T-helper 1 cell treated with Interleukin-12 subunit alpha and Interleukin-12 subunit beta and Interleukin-4 antibody, amounts not matched to agents 30 μg/mL and 1 μg/mL, for 36 hours (primary cell): ENCODE data around the gene ZNF256.

Experiments
- H3K27ac Mint-ChIP-seq: one replicate; pipeline ENCODE4 v1.8.0; 2021; ENCODE audit warnings: mild to moderate bottlenecking, mixed read lengths
- H3K27me3 Mint-ChIP-seq: one replicate; pipeline ENCODE4 v1.8.0; 2021; ENCODE audit warnings: low read depth, mixed read lengths
- H3K36me3 Mint-ChIP-seq: one replicate; pipeline ENCODE4 v1.8.0; 2021; ENCODE audit warnings: low read depth, mixed read lengths
- H3K4me1 Mint-ChIP-seq: one replicate; pipeline ENCODE4 v1.8.0; 2021; ENCODE audit warnings: low read depth, mixed read lengths
- H3K4me3 Mint-ChIP-seq: one replicate; pipeline ENCODE4 v1.8.0; 2021; ENCODE audit warnings: mild to moderate bottlenecking, moderate library complexity, mixed read lengths
- H3K9me3 Mint-ChIP-seq: one replicate; pipeline ENCODE4 v1.8.0; 2021; ENCODE audit warnings: mixed read lengths

ZNF256 gene

DNA sequence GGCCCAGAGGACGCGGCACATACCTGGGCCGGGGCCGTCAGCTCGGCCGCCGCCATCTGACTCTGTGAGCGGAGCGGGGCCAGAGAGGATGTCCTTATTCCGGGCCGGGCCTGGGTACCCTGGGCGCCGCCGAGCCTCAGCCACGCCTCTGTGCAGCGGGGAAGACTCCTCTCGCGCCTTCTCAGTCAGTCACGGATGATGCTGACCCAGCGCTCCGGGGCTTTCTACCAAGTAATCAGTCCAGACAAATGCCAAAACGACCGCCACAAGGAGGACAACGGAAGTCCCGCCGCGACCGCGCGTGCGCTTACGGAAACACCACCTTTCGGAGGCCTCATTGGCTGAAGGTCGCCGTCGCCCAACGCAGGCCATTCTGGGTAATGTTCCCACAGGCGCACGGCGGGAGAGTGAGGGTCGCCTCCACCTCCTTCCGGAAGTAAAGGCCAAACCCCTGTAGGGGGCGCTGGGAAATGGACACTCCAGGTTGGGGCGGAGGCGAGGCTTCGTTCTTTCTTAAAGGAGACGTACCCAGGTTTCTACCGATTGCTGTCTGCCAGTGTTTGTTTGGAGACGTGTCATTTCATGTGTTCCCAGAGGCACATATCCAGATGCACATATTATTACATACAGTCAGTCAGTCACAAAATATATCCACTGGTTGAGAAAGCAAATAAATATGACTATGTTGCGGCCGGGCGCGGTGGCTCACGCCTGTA lies at the start of gene ZNF256:
ZNF256 (minus strand) TSS at position 288 of the 716 bp plus-strand sequence; CDS start at position 56, 232 bp downstream.
- Mint-ChIP-seq H3K9me3 (peaks cover 52% of the 10 kb centered on the region), H3K36me3 (peaks cover 34% of the 10 kb centered on the region)

DNA sequence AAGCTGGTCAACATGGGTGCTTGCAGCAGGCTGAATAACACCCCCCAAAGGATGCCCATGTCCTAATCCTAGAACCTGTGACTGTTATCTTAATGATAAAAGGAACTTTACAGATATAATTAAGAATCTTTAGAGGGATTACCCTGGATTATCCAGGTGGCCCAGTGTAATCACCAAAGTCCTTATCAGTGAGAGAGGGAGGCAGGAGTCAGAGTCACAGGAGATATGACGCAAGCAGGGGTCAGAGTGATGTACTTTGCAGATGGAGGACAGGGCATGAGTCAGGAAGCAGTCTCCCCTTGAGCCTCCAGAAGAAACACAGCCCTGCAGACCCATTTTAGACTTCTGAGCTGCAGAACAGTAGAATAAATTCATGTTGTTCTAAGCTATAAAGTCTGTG lies 45.3 kb upstream of the ZNF256 start:
- no peak overlapping the region for H3K27ac Mint-ChIP-seq
- peaks cover 78% of the 10 kb centered on the region for H3K9me3 Mint-ChIP-seq
- no peaks in the 10 kb centered on the region for H3K27me3 Mint-ChIP-seq
- H3K4me1 Mint-ChIP-seq, result no peaks in the 10 kb centered on the region
- H3K36me3 Mint-ChIP-seq, result peaks cover 40% of the 10 kb centered on the region
- H3K4me3 Mint-ChIP-seq, result no peak overlapping the region

More for the DNA sequence above, at the start of gene ZNF256:
- peak within 1 kb of the TSS; percentile 85 for H3K27ac Mint-ChIP-seq
- peak within 1 kb of the TSS; percentile 91 for H3K4me3 Mint-ChIP-seq
- no peaks in the 10 kb centered on the region for H3K27me3 Mint-ChIP-seq
- H3K4me1 Mint-ChIP-seq, result peaks cover 12% of the 10 kb centered on the region

DNA sequence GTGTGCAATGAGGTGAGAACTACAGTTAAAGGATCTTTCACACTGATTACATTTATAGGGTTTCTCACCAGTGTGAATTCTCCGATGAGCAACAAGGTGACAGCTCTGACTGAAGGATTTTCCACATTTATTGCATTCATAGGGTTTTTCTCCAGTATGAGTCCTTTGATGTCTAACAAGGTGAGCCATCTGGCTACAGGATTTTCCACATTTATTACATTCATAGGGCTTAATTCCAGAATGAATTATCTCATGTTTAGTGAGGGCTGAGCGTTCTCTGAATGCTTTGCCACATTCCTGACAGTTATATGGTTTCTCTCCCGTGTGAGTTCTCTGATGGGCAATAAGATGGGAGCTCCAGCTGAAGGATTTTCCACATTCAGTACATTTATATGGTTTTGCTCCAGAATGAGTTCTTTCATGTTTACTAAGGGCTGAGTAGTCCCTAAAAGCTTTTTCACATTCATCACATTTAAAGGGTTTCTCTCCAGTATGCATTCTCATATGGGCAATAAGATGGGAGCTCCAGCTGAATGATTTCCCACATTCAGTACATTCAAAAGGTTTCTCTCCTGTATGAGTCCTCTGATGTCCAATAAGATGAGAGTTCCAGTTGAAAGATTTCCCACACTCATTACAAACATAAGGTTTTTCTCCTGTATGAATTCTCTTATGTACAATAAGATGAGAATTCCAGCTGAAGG lies 31.2 kb upstream of the ZNF256 start:
- Mint-ChIP-seq H3K9me3 (peaks cover 88% of the 10 kb centered on the region), H3K4me1 (no peaks in the 10 kb centered on the region), H3K27me3 (no peaks in the 10 kb centered on the region), H3K36me3 (peaks cover 43% of the 10 kb centered on the region), H3K4me3 (no peak overlapping the region), H3K27ac (no peak overlapping the region)

DNA sequence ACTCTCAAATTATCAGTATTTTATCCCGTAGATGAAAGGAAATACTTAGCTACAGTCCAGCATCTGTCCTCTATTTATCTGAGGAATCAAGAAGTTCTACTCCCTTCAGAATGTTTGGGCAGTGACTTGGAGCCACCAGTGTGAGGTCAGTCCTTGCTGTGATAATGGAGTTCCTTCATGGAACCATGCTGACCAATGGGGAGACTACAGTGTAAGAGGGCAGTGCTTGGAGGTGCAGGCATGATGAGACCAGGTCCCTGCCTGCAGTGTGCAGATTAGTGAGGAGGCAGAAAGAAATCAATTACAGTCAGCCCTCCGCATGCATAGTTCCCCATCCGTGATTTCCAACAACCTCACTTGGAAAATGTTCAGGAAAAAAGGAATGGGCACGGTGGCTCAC lies 26.9 kb upstream of the ZNF256 start, which contains the start of gene C19orf18:
C19orf18 (minus strand) TSS at position 101 of the 400 bp plus-strand sequence. CDS start 102 bp downstream, outside the sequence.
- Mint-ChIP-seq H3K36me3 (peaks cover 15% of the 10 kb centered on the region), H3K27me3 (no peaks in the 10 kb centered on the region), H3K4me1 (no peaks in the 10 kb centered on the region), H3K27ac (no peak within 1 kb of the TSS), H3K4me3 (no peak within 1 kb of the TSS), H3K9me3 (peaks cover 82% of the 10 kb centered on the region)

DNA sequence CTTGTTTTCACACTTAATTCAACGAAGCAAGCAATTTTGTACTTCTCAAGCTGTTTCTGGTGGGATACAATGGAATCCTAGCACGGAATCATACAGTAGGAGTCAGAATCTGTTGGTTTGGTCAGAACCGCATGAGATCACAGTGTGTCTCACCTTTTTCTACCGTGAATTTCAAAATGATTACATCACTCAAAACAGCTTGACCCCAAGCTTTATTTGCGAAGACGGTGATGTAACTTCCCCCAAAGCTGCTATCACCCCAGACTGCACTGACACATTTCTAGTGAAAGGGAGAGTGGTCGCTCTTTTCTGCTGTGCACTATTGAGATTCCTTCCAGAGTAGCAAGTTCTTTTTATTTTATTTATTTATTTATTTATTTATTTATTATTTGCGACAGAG lies 17.3 kb upstream of the ZNF256 start:
- Mint-ChIP-seq H3K4me1 (no peaks in the 10 kb centered on the region), H3K4me3 (no peak overlapping the region), H3K27ac (no peak overlapping the region), H3K36me3 (no peaks in the 10 kb centered on the region), H3K27me3 (no peaks in the 10 kb centered on the region), H3K9me3 (peaks cover 42% of the 10 kb centered on the region)

DNA sequence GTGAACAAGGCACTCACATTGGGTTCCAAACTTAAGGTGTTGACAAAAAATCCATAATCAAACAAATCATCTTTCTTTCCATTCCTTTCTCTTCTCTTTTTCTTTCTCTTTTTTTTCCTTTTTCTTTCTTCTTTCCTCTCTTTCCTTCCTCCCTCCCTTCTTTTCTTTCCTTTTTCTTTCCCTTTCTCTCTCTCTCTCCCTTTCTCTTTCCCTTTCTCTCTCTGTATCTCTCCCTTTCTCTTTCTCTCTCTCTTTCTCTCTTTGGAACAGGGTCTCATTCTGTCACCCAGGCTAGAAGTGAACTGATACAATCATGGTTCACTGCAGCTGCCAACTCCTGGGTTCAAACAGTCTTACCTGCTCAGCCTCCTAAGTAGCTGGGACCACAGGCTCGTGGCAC lies 14.3 kb upstream of the ZNF256 start:
- Mint-ChIP-seq H3K4me3 (no peak overlapping the region), H3K27ac (no peak overlapping the region), H3K36me3 (peaks cover 4% of the 10 kb centered on the region), H3K9me3 (peaks cover 42% of the 10 kb centered on the region), H3K27me3 (no peaks in the 10 kb centered on the region), H3K4me1 (no peaks in the 10 kb centered on the region)

DNA sequence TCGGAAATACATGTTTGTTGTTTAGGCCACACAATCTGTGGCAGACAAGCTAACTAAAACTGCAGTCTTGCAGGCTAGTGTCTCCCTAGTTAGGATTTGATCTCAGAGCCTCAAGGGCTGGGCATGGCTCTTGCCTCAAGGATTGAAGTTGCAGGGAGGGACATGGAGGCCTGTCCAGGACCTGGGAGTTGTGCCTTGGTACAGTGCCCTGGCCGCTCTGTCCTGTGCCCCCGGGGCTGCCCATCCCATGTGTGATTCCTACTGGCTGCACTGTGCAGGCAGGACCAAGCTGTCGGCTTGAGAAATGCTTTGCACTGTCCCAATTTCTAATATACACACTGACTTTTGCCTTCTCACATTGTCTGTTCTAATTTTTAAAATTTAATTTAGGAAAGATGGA lies 7.5 kb upstream of the ZNF256 start:
- Mint-ChIP-seq H3K9me3 (peaks cover 49% of the 10 kb centered on the region), H3K4me1 (no peaks in the 10 kb centered on the region), H3K27me3 (no peaks in the 10 kb centered on the region), H3K36me3 (peaks cover 5% of the 10 kb centered on the region), H3K27ac (no peak overlapping the region), H3K4me3 (no peak overlapping the region)

DNA sequence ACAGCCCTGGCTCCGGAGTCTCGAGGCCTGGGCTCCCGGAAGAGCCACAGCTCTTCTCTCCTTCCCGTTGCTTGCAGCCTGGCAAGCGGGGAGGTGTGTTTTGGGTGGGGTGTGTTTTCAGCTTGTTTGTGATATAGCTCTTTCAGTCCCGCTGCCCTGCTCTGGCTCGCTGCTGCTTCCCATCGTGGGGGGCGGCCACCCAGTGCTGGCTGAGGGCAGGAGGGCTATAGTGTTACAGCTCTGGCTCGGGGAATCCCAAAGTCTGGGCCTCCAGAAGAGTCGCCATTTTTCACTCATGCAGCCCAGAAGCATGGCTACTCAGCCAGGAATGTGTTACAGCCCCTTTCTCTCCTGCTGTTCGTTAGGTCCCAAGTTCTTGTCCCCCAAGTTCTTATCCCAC lies 2.2 kb upstream of the ZNF256 start:
- Mint-ChIP-seq H3K4me3 (no peak overlapping the region), H3K27ac (no peak overlapping the region), H3K36me3 (peaks cover 16% of the 10 kb centered on the region), H3K4me1 (peaks cover 12% of the 10 kb centered on the region), H3K9me3 (peaks cover 50% of the 10 kb centered on the region), H3K27me3 (no peaks in the 10 kb centered on the region)

DNA sequence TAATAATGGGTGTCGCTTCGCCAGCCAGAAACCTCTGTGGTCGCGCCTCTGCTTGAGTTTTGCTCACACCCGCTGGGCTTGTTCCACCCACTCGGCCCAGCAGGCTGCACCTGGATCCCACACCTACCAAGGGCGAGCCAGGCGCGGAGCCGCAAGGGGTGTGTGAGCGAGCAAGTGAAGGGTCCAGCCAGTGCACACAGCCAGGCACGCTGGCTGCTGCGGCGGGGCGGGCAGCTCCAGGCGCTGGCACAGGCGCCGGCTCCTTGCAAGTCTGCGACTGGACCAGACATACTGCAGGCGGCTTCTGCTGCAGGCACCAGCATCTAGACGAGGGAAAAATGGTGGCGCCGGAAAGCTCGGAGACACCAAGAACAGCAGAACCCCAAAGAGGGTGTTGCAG lies 1.8 kb upstream of the ZNF256 start:
- H3K27me3 Mint-ChIP-seq, result no peaks in the 10 kb centered on the region
- peaks cover 48% of the 10 kb centered on the region for H3K9me3 Mint-ChIP-seq
- peaks cover 18% of the 10 kb centered on the region for H3K36me3 Mint-ChIP-seq
- H3K27ac Mint-ChIP-seq, result no peak overlapping the region
- peaks cover 12% of the 10 kb centered on the region for H3K4me1 Mint-ChIP-seq
- H3K4me3 Mint-ChIP-seq, result no peak overlapping the region

DNA sequence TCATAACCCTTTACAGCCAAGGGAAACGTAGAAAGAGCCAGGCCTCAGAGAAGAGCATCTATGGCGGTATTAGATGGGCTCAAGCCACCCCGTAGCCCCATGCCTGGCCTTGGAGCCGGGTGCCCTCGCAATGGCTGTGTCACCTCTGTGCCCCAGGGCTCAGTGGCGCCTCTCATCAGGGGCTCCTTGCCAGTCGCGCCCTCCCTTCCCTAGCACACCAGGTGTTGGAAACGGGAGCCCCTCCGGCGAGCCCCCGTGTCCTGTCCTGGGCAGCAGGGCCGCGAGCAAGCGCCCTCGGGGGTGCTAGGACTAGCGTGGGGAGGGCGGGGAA lies 453 bp downstream of the ZNF256 start:
- Mint-ChIP-seq H3K27ac (no peak overlapping the region), H3K27me3 (no peaks in the 10 kb centered on the region), H3K9me3 (peaks cover 57% of the 10 kb centered on the region), H3K36me3 (peaks cover 39% of the 10 kb centered on the region), H3K4me1 (peaks cover 12% of the 10 kb centered on the region), H3K4me3 (peak overlapping the region; percentile 91)

DNA sequence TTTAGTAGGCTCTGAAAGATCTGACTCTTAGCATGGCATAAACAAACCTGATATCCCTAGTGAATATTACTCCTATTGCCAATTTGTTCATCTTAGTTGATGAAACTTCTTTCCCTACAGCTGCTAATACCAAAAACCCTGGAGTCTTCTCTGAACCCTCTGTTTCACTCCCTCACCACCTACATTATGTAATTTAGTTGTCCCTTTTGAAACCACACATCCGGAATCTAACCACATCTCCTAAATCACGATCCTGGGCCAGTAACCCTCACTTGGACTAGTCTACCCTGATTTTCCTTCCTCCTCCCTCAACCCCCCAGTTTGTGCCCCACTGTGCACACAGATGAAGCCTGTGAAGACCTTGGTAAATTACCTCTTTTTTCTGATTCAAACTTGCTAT lies 1.2 kb downstream of the ZNF256 start:
- Mint-ChIP-seq H3K4me1 (peaks cover 12% of the 10 kb centered on the region), H3K36me3 (peaks cover 47% of the 10 kb centered on the region), H3K27ac (no peak overlapping the region), H3K4me3 (peak overlapping the region; percentile 91), H3K27me3 (no peaks in the 10 kb centered on the region), H3K9me3 (peaks cover 60% of the 10 kb centered on the region)

DNA sequence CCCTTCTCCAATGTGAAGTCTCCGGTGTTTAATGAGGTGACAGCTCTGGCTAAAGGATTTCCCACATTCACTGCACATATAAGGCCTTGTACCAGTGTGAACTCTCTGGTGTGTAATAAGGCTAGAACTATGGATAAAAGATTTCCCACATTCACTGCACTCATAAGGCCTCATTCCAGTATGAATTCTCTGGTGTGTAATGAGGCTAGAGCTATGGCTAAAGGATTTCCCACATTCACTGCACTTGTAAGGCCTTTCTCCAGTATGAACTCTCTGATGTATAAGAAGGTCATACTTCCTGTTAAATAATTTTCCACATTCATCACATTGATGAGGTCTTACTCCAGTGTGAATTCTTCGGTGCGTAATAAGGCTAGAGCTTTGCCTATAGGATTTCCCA lies 5.9 kb downstream of the ZNF256 start:
- H3K27me3 Mint-ChIP-seq, result no peaks in the 10 kb centered on the region
- peaks cover 61% of the 10 kb centered on the region for H3K36me3 Mint-ChIP-seq
- peaks cover 9% of the 10 kb centered on the region for H3K4me1 Mint-ChIP-seq
- no peak overlapping the region for H3K4me3 Mint-ChIP-seq
- H3K27ac Mint-ChIP-seq, result no peak overlapping the region
- peaks cover 74% of the 10 kb centered on the region for H3K9me3 Mint-ChIP-seq

DNA sequence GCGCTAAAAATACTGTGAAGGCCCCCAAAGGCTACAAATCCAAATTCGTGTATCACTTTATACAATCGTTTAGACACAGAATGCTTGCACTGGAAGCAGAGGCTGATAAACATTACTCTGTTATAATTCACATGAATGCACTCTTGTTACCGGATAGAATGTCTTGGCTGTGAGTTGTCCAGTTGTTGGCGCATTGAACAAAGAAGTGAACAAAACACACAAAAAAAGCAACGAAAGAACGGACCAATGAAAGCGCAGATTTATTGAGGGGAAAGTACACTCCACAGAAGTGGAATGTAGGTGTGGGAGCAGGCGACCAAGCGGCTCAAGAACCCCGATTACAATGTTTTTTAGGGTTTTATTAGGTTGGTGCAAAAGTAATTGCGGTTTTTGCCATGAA lies 11.8 kb downstream of the ZNF256 start:
- Mint-ChIP-seq H3K4me3 (no peak overlapping the region), H3K9me3 (peaks cover 61% of the 10 kb centered on the region), H3K27ac (no peak overlapping the region), H3K4me1 (peaks cover 3% of the 10 kb centered on the region), H3K27me3 (no peaks in the 10 kb centered on the region), H3K36me3 (peaks cover 27% of the 10 kb centered on the region)

DNA sequence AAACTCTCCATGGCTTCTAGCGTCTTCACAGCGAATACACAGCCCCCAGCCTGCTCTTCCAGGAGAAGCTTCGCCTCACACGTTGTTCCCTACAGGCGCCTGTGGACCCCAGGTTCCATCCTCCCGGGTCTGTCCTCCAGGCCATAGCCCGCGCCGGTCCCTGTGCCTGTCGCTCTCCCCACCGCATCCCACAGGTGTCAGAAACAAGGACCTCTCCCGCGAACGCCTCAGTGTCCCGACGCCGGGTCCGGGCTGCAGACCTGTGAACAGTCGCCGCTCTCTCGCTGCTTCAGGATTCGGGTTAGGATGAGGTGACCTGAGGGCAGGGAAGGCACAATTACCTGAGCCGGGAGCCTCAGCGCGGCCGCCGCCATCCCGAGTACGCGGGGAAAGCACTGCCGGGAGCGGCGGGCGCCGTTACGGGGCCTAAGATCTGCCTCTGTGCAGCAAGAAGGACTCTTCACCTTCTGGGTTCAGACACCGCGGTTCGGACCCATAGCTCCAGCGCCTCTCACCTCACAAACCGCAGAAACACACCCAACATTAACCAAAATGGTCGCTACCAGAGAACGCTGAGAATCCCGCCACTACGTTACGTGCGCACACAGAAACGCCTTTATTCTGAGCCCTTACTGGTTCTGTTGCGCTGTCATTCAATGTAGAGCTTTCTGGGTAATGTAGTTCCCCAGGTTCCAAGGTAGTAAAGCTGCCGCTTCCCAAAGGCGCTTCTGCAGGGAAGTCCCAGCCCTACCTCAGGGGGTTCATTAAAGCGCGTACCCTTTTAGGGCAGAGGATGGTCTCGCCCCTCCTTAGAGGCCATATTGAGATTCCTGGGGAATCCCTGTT lies 12.5 kb downstream of the ZNF256 start, which contains the start of gene ZNF418:
ZNF418 (minus strand) TSS at position 583 of the 846 bp plus-strand sequence. CDS start 1,580 bp downstream, outside the sequence.
- H3K9me3 Mint-ChIP-seq, result peaks cover 64% of the 10 kb centered on the region
- H3K4me3 Mint-ChIP-seq, result peak within 1 kb of the TSS; percentile 78
- peak within 1 kb of the TSS; percentile 62 for H3K27ac Mint-ChIP-seq
- peaks cover 3% of the 10 kb centered on the region for H3K4me1 Mint-ChIP-seq
- peaks cover 25% of the 10 kb centered on the region for H3K36me3 Mint-ChIP-seq
- H3K27me3 Mint-ChIP-seq, result no peaks in the 10 kb centered on the region
